ENCODE results near the gene CFAP77.

CFAP77 gene

GRCh38 chr9:132457504-132458236 is 47.7 kb downstream of the CFAP77 start:
- no peak for DNase-seq

DNA sequence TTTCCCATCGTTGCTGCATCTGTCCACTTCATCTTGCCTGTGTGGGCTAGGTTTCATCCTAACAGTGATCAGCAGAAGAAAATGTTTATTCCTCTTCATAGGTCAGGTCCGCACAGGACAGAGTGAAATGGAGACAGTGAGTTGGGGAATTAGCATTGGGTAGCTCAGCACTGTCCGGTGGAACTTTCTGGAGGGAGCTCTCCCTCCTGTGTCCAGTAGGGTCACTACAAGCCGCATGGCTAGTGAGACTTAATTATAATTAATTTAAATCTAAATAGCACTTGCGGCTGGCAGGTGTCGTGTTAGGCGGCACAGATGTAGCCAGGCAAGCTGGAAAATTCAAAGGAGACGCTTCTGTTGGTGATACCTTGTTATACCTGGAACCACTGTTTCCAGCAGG is 48.4 kb downstream of the CFAP77 start:
- DNase-seq, result no peak

GRCh38 chr9:132459661-132460060 is 49.6 kb downstream of the CFAP77 start:
- DNase-seq, result no peak

DNA sequence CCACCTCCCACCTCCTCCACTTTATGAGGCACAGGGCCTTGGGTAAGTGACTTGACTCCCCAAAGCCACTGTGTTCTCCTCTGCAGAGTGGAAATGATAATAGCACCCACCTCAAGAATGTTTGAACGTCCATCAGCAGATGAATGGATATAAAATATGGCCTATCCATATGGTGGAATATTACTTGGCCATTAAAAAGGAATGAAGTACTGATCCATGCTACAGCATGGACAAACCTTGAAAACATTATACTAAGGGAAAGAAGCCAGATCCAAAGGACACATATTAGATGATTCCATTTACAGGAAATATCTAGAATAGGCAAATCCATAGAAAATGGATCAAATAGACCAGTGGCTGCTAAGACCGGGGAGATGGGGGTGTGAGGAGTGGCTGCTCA is 50.2 kb downstream of the CFAP77 start:
- DNase-seq, result no peak

- DNase-seq, result no peak
These were observed 51.4 kb downstream of the CFAP77 start for GRCh38 chr9:132461281-132461896.

DNA sequence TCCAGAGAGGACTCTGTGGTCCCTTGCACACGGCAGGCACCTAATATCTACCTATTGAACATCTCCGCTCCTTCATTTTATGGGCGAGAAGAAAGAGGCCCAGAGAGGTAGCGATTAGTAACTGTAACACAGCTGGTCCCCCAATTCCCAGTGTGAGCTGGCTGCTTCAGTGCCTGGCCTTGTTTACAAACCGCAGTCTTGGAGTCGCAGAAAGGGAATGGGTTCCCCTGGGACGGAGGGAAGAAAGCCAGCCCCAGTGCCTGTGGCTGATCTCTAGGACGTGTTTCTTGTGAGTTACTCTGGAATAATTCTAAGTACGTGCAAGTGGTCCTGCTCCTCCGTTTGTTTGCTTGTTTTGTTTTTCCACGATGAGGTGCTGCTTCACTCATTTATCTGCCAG is 52.0 kb downstream of the CFAP77 start:
- DNase-seq, result no peak

DNA sequence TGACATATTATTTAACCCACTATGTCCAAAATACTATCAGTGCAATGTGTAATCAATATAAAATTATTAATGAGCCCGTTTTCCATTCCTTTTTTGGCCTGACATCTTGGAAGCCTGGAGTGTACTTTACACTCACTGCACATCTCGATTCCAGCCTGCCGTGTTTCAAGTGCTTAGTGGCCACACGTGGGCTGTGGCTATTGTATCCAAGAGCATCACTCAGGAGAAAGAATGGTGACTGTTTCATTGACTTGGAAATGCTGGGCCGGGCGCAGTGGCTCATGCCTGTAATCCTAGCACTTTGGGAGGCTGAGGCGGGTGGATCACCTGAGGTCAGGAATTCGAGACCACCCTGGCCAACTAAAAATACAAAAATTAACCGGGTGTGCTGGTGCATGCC is 54.5 kb downstream of the CFAP77 start:
- no peak for DNase-seq

DNA sequence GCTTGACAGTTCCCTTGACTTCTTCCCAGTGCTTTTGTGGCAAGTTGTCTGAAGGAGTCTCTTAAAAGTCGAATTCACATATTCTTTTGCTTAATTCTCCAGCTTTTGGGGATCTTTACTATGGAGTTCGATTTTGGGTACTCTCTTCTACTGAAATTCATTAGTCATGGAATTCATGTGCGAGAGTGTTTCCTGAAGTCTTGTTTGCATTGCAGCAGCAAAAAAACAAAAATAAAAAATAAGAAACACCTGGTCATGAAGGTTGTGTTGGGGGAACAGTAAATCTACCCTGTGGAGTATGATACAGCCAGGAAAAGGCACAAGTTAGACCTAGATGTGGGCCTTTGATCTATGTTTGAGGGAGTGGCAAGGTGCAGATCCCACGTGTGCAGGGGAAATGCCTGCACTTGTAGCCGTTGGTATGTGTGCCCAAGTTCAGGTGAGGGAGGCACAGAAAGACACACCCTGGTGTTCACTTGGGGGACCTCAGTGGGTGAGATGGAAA is 55.2 kb downstream of the CFAP77 start:
- no peak for DNase-seq

DNA sequence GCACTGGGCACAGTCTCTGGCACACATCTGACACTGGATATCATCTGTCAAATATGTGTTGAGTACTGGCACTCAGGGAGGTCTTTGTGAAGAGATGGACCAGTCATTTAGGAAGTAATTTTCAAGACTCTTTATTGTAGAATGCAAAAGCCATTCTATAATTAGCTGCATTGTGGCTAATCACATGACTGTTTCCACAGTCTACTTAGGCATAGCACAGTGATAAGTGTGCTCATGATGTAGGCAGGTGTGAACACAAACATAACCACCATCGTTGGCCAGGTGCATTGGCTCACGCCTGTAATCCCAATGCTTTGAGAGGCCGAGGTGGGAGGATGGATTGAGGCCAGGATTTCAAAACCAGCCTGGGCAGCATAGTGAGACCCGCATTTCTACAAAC is 62.2 kb downstream of the CFAP77 start:
- DNase-seq, result peak; percentile 48

DNA sequence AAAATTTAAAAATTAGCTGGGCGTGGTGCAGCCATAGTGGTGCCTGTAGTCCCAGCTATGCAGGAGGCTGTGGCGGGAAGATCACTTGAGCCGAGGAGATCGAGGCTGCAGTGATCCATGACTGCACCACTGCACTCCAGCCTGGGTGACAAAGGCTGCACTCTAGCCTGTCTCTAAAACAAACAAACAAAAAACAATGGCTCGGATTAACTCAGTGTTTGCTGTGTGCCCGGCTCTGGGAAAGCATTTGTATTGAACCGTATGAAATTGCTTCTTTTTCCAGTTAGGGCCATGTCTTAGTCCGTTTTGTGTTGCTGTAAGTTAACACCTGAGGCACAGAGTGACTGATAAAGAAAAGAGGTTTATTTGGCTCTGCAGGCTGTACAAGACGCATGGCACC is 62.6 kb downstream of the CFAP77 start:
- DNase-seq, result no peak

GRCh38 chr9:132474253-132474652 is 64.2 kb downstream of the CFAP77 start:
- no peak for DNase-seq

DNA sequence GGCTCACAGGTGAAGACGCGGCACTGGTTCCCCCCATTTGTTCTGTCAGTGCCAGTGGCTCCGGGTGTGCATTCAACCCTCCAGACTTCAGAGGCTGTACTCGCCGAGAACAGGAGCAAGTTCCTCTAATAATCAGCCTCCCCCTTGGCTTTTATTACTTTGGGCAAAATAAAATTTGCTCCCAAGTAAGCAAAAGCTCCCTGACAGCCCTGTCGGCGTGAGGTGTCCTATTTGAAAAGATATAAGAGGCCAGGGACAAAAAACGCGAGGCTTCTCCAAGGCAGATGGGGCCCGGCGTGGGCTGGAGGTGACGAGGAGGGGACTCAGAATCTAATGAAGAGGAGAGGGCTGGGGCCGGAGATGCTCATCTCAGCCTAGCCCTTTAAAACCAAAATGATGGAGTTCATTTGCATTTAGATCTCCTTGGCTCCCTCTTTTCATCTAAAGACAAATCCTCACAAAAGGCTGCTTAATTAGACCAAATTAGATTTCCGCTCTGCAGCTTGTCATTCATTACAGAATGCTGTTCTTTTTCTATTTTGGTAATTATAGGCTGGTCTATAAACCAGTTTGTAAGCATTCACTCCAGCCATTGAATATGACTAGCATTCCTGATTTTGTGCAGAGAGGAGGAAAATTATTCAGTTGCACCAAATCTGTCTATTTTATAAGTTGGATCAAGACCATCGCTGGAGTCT is 68.5 kb downstream of the CFAP77 start:
- no peak for DNase-seq

GRCh38 chr9:132479733-132480132 is 69.7 kb downstream of the CFAP77 start:
- no peak for DNase-seq

GRCh38 chr9:132481053-132481849 is 71.2 kb downstream of the CFAP77 start:
- DNase-seq, result no peak

GRCh38 chr9:132482196-132482813 is 72.3 kb downstream of the CFAP77 start:
- DNase-seq, result no peak

- DNase-seq, result no peak
These were observed 75.4 kb downstream of the CFAP77 start for GRCh38 chr9:132485393-132485792.

DNA sequence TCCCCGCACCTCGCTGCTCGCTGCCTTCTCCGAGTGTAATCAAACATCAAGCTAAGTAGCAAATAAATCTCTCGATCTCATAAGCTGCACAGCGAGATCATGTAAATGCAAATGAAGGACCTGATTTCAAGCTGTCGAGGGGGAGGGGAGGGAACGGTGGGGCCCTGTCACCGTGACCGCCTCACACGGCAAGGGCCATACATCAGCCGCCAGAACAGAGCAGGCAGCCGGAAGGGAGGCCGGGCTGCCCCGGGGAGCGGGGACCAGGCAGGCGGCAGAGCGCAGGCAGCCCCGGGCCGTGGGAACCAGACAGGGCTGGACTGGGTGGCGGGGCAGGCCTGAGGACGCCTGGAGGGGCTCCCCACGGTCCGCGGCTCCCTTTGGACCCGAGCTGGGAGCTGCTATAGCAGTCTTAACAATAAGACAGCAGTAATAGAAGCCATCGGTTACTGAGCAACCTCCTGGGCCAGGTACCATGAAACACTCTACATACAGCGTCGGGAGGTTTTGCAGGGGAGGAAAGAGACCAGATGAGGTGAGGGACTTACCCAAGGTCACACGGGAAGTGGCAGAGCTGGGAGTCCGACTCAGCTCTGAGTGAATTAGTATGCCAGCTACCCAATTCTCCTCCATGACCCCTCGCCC is 76.8 kb downstream of the CFAP77 start:
- DNase-seq, result no peak

DNA sequence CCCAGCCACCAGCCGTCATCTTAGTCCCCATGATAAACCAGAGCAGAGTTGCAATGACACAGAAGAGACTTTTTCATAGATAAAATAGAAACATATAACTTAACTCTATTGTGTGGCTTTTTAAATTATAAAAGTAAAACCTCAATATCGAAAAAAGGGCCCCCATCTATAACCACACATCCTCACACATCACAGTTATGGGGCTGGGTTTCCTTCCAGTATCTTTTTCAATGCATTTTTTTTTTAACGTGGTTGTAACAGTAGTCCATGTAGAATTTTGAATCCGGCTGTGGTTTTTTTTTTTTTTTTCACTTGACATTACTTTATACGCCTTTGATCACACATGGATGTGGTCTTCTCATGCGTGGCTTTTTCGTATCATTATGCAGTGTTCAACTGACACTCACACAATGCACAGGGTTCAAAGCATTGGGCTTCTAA is 77.4 kb downstream of the CFAP77 start:
- no peak for DNase-seq

GRCh38 chr9:132487980-132488535 is 78.0 kb downstream of the CFAP77 start:
- DNase-seq, result no peak

DNA sequence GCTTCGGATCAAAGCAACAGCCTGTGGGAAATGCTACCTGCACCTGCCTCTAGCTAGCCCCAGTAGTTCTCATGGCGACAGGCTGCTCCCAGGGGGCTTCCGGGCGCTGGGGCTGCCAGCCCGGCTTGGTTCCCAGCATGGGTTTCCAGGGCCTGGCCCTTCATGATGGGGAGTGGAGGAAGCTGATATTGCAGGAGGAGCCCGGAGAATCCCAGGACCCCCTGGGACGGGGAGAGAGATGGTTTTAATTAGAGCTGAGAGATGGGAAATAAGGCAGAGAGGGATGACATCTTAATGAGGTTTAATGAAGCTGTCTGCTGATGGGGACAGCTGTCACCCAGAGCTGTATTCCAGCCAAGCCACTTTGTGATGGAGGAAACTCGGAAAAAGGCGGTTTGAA is 78.6 kb downstream of the CFAP77 start:
- DNase-seq, result no peak

- no peak for DNase-seq
These were observed 79.5 kb downstream of the CFAP77 start for GRCh38 chr9:132489536-132489935.

- no peak for DNase-seq
These were observed 84.8 kb downstream of the CFAP77 start for GRCh38 chr9:132494857-132495256.

Data from NCI-H187 treated with DMSO at 0.1 percent for 48 hours (cell line).